Sigmoid colon (tissue), 4 donors: ENCODE measurements around the gene RAB1B.
"Not testable (repeated sequence)": the region's sequence is repeated elsewhere in the genome, so short reads cannot be mapped to it uniquely, and the experiment has no call there.

Experiments
- CTCF ChIP-seq, 4 experiments: fragments of 450-650 bp in 3 of 4; fragments of 200-600 bp in 1 of 4; IDR thresholded peaks; one replicate each; pipeline ENCODE4 v1.5.1; 2016 to 2019; ENCODE audit warnings: antibody characterized with exemption in 4 of 4, mild to moderate bottlenecking in 3 of 4, moderate library complexity in 2 of 4
- EP300 ChIP-seq, 4 donors: sonication (generic); formaldehyde crosslinking; IDR thresholded peaks; one replicate each; pipeline ENCODE4 v1.6.1; 2017; ENCODE audit warnings: antibody characterized with exemption in 4 of 4
- POLR2A ChIP-seq, 2 donors: fragments of 450-650 bp; IDR thresholded peaks; one replicate each; pipeline ENCODE4 v1.6.1; 2016; ENCODE audit warnings: antibody characterized with exemption in 2 of 2, mild to moderate bottlenecking in 2 of 2, moderate library complexity in 2 of 2
- POLR2AphosphoS5 ChIP-seq, 4 donors: sonication (generic); formaldehyde crosslinking; IDR thresholded peaks; one replicate each; pipeline ENCODE4 v1.6.1; 2017; ENCODE audit warnings: antibody characterized with exemption in 4 of 4

- TF ChIP-seq CTCF, EP300, POLR2A, POLR2AphosphoS5 (IDR thresholded peaks at IDR 0.05): not testable (repeated sequence)
Observed at GRCh38 chr11:66320289-66320688, 51.9 kb downstream of the RAB1B start.
